ENCODE measurements around the gene CD248.

DNA sequence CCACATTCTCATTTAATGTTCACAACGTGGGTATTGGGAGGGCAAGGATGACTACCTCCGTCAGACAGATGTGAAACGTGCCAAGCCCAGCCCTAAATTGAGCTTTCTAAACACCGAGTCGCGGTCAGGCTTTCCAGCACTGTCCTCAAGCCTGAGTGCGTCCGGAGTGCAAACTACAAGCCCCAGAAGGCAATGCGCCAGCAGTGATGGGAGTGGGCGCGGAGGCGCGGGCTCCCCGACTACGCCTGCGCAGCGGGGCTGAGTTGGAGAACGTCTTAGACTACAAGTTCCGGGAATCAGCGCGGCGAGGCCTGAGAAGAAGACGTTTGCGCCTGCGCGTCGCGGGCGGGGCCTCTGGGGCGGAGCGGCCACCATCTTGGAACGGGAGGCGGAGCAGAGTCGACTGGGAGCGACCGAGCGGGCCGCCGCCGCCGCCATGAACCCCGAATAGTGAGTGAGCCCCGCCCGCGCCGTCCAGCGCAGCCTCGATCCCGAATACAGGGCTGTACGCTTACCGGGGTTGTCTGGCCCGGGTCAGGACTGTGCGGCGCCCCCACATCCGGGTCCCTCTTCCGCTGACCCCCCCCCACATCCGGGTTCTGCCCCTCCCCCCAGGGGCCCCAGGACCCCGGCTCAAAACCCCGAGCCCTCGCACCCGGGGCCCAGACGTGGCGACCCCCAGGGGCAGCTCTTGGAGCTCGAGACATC is 48.4 kb downstream of the CD248 start, which contains the start of gene RAB1B:
- TF ChIP-seq, protein P1, sequence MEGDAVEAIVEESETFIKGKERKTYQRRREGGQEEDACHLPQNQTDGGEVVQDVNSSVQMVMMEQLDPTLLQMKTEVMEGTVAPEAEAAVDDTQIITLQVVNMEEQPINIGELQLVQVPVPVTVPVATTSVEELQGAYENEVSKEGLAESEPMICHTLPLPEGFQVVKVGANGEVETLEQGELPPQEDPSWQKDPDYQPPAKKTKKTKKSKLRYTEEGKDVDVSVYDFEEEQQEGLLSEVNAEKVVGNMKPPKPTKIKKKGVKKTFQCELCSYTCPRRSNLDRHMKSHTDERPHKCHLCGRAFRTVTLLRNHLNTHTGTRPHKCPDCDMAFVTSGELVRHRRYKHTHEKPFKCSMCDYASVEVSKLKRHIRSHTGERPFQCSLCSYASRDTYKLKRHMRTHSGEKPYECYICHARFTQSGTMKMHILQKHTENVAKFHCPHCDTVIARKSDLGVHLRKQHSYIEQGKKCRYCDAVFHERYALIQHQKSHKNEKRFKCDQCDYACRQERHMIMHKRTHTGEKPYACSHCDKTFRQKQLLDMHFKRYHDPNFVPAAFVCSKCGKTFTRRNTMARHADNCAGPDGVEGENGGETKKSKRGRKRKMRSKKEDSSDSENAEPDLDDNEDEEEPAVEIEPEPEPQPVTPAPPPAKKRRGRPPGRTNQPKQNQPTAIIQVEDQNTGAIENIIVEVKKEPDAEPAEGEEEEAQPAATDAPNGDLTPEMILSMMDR (conservative IDR thresholded peaks at IDR 0.05) = no peak
- TF ChIP-seq EZH2 (IDR thresholded peaks at IDR 0.05; ENCODE audit: low read depth) = no peak
